Umbilical cord (tissue), 2 donors: Measurements from ENCODE around the gene ACYP1. TPM values are rescaled to one million over a fixed set of nuclear protein-coding genes. Genes with fewer than 3 reads are reported as not detected.

Source experiments
- DNase-seq: peaks from one replicate; pipeline ENCODE4 v3.0.0-alpha.2; 2015; ENCODE audit warnings: low spot score
- total RNA-seq: library from RNA; depleted of rRNA; stranded (reverse); fragments of >200 nt; gene quantifications from one replicate; pipeline ENCODE4 v1.2.3, GENCODE V29; 2014; ENCODE audit warnings: low replicate concordance; ENCODE audit not compliant: insufficient read depth

The ACYP1 gene
- total RNA-seq, 1 donor from 2014 or later = 14.2 TPM

DNA sequence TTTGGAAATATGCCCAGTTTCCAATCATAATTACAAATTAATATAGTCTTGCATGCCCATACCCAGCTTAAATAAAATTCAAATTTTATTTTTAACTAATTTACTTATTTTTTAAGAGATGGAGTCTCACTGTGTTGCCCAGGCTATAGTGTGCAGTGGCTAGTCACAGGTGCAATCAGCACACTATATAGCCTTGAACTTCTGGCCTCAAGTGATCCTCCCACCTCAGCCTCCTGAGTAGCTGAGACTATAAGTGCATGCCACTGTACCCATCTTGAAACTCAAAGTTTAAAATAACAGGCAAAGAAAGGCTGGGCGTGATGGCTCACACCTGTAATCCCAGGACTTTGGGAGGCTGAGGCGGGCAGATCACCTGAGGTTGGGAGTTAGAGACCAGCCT, 22.9 kb downstream of the ACYP1 start:
- DNase-seq = no peak

DNA sequence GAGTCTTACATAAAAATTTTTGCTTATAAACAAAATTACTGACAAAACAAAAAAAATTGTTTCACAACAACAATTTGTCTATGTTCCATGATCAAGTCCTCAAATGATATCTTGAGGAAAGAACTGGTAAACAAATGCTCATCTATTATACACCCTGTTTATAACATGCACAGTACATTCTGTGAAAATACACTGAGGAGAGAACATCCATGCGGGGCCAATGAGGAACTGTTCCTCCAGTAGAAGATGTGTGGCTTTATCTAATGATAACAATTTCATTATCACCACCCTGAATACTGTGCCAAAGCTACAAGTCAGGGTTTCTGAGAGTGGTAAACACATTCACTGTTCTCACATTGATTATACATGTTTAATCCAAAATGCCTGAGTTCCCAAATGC, 23.3 kb downstream of the ACYP1 start:
- no peak for DNase-seq

DNA sequence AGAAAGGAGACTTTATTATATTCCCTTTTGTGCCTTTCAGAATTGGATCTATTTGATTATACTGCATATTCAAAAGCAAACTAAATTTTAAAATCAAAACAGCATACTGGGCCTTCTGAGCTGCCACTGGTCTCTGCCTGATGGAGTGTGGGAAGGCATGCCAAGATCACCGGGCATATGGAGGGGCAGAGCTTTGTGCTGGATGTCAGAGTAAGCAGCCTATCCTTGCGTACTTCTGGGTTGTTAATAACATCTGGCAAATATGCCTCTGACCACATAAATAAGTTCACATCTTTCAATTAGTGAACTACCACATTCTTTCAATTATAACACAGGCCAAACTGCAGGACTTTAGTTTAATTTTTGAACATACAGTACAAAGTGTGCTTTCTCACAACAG, 30.9 kb downstream of the ACYP1 start:
- no peak for DNase-seq

DNA sequence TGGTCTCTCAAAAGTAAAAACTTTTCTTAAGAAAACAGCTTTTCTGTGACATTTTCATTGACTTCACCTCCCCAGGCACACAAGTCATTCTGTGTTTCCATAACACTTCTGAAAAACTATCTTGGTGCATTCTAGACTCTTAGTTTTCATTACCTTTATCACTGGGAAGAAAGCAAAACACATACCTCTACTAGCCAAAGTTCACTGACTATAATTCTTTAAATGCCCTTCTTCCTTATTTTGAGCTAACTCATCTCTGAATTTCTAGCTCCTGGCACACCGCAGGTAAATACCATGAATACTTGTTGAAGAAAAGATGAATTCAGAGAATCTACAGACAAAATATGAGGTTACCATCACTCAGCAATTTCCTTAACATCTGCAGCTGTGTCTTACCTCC, 33.7 kb downstream of the ACYP1 start:
- no peak for DNase-seq

DNA sequence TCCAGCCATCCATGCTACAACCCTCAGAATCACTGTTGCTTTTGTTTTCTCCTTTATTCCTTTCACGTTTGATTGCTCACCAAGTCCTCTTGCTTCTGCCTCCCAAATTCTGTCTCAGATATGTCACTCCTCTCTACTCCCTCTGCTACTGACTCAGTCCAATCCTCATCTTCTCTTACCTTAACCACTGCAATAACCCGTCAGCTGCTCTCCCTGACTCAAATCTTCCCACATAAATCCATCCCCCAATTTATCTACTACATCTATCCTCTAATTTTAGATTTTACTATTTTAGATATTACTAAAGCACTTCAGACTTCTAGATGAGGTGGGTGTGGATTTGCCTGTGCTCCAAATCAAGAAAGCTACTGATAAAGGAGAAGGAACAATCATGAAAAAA, 37.9 kb downstream of the ACYP1 start:
- DNase-seq = no peak

DNA sequence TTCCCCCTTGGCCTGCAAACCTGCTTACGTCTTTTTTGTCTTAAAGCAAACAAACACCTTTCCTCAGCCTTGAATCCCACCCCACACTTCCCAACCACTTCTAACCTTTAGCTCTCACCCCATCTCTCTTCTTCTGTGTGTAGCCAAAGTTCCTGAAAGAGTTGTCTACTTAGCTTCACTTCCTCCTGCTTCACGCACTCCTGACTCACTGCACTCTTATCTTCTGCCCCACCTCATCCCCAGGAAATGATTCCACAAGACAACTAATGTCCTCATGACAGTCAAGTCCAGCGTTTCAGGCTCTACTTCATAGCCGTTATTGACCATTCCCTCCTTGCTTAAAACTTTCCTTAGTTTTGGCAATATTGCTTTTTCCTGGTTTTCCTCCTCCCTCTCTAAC, 38.7 kb downstream of the ACYP1 start:
- DNase-seq = no peak

DNA sequence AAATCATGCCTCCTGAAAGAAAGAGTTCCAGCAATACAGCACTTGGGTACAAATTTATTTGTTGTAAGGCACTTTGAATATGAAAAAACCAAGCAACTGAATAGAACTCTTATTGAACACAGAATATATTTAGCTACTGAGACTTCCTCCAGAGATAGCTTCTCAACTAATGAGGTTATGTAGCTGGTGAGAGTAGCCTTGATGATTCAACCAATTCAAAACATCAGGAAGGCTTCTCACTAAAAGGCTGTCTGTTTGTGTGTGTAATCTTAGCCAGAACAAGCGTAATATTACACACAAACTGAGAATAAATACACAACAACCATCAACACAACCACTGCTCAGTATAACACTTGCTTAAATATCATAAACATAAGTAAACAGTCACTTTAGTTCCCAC, 40.7 kb downstream of the ACYP1 start:
- no peak for DNase-seq

DNA sequence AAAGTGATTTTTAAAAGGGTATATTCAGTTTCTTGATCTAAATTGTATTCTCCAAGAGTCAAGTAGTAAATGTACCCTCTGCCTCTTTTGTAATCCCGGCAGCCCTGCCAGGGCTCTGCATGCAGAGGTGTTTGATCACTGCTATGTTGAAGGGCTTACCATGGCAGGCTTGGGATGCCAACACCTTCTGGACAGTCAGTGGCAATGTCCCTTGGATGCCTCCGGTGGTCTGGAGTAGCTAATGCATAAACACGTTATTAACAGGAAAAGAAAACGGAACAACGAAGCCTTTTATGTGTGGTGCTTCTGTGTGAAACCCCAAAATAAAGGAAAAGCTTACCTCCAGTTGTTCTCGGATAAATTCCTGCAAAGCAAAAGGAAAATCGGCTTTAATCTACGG, 41.2 kb downstream of the ACYP1 start:
- DNase-seq = no peak

DNA sequence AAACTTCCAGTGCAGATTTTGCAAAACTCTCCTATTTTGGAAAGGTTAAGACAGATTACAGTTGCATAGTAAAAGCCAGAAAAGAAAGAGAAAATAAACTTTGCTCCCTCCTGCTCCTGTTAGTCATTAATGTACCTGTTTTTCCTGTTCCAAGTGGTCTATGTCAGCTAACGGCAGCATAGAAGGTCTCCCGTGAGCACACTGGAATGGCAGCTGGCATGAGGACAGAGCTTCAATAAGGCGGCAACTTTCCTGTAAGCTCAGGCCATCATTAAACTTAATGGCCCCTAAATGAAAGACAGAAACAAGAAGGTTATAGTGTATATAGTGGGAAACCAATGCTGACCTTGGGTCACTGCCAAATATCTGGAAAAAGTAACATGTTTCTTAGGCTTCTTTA, 45.1 kb downstream of the ACYP1 start:
- DNase-seq = peak; percentile 51

DNA sequence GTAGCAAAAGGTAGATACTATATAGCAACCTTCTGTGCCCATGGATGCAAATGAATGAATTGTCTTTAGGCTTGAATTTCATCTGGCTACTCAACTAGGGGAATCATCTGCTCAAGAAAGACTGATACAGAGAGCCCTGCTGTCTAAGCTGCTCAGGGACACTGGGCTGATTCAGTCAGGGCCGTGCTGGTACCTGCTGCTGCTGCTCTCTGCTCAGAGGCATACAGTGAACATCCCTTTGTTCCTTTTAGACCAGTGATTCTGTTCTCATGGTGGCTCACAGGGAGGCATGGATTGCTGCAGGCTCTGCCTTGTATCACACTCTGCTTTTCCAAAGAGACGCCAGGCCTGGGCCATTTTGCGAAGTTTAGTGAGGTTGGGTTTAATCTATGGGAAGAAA, 47.0 kb downstream of the ACYP1 start:
- no peak for DNase-seq

DNA sequence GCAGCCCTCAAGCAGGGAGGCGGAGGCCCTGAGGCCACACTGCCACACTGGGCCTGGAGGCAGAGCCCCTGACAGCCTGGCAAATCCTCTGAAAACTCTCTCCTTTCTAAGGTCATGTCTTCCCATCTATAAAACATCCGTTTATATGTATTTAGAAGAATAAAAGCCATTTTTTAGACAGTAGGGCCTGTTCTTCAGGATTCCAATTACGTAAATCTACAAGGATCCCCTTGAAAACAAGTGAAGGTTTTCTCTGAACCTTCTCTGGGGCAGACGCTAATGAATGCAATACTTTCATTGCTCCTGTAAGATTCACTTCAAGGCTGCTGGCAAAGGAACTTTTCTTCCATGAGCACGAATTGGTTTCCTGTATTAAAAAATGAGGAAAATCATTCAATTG, 48.3 kb downstream of the ACYP1 start:
- DNase-seq = peak; percentile 9

DNA sequence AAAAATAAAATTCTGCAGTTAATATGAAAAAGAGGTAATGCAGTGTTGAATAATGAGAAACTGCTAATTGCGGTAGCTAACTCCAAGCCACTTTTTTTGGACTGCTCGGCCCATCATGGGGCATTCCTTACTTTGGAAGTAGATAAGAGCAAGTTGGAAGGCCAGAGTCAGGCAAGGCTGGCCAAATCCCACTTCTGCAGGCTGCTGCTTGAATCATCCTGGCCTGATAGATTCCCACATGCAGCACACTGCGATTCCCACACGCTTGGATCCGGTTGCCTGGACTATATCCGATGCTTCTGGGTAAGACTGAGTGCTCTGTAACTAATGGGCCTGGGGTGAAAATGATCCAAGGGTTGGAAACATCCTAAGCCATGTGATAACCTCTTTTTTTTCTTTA, 50.5 kb downstream of the ACYP1 start:
- DNase-seq = no peak

DNA sequence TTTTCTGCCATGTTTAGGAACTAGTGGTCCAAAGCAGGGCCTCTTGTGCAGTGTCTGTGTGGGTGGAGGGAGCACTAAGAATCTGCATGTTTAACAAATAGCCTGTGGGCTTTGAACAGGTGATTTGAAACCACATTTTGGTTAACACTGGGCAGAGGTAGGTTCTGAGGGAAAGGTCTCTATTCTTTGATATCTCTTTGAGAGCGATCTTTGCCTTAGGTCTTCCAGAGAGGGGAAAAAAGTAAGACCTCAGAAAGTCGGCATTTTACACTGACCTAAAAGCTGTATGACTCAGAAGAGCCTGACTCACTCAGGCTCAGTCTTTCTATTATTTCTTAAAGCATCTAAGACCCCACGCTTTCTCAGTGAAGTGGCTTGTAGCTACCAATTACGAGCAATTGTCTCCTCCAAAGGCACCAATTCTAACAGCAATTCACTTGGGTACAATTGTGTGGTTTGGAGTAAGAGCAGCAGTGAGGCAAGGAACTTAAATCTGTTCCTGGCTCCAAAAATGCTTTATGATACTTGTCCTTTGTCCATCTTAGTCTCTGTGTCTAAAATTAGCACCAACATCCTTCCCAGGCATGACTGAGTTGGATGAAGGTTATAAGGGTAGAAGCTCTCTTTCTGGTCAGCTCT, 52.3 kb downstream of the ACYP1 start:
- peak; percentile 32 for DNase-seq

DNA sequence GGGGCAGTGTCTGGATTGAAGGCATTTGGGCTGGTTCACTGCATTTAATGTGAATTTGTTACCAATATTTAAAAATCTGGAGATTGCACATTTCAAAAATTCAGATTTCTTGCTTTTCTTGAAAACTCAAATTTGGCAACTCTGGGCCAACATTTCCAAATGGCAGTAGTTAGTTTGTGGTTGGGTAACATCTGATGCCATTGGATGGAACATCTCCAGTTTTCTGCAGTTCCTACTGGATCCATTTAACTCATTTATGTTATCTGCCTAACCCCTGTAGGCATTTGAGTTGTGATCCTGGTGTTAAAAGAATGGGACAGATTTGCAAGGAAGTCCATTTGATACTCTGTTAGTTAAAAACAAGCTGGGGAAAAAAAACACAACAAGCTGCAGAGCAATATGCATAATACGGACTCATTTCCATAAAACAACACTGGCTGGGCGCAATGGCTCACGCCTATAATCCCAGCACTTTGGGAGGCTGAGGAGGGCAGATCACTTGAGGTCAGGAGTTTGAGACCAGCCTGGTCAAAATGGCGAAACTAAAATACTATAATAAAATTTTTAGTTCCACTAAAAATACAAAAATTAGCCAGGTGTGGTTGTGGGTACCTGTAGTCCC, 53.2 kb downstream of the ACYP1 start:
- no peak for DNase-seq

DNA sequence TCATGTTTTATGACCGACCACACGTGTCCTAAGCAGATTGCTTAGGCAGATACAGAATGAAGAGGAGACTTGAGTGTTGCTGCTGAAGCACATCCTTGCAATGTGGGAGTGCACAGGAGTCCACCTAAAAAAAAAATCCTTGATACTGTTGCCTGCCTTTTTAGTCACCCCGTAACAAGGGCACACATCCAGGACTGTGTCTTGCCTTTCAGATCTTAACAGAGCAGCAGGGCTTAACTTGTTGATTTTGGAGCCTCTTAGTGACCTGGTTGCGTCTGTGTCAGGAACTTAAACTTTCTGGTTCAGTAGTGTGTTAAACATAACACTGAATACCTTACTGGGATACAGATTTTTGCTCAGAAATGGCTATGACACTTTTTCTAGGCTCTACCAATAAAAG, 54.6 kb downstream of the ACYP1 start:
- DNase-seq = no peak

DNA sequence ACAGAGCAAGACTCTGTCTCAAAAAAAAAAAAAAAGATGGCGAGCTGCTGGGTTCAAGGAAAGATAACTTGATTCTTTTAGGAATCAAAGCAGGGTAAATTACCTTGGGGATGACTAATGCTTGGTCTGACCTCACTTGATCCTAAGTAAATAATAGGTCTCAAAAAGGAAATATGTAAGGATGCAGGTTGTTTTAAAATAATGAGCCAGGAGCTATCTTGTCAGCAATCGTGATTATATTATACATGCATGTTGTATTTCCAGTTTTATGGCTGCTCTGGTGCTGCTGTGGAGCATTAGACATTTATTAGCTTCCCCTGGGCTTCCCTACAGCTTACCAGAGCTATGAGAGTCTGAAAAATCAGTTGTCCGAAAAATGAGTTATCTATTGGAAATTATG, 58.5 kb downstream of the ACYP1 start:
- no peak for DNase-seq

DNA sequence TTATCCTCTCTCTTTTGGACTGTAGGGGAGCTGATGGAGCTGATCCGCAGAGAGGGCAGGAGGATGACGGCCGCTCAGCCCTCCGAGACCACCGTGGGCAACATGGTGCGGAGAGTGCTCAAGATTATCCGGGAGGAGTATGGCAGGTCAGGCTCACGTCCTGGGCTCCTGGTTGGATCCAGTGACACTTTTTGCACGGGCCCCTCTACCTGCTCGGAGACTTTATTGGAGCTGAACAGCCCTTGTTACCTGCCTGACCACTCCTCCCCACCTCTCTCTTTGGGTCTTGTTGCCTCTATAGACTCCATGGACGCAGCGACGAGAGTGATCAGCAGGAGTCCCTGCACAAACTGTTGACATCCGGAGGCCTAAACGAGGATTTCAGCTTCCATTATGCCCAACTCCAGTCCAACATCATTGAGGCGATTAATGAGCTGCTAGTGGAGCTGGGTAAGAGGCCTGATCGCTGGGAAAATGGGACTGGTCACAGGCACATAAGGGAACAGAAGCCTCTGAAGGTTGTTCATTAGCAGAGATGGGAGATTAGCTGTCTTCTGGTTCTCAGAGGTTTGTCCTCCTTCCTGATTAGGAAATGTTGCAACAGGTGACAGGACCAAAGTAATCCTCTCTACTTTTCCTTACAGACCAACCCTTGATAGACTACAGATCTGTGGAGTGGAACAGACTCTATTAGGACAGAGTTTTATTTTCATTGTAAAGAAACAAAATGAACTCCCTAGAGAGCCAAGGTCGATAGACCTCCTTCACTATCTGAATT, 60.4 kb downstream of the ACYP1 start:
- DNase-seq = no peak

Other genes with a start within 250 kb of the ACYP1 start
- gene PROX2, start 187.9 kb downstream of the ACYP1 start, total RNA-seq = 0.72 TPM
- 55.4 TPM for gene DLST, start 182.1 kb downstream of the ACYP1 start, total RNA-seq
- 21.4 TPM for gene RPS6KL1, start 140.8 kb downstream of the ACYP1 start, total RNA-seq
- gene PGF, start 108.4 kb downstream of the ACYP1 start, total RNA-seq = 9.4 TPM
- 30.1 TPM for gene EIF2B2, start 61.1 kb downstream of the ACYP1 start, total RNA-seq
- gene MLH3, start 12.6 kb downstream of the ACYP1 start, total RNA-seq = 55.6 TPM
- gene ZC2HC1C, start 5.6 kb upstream of the ACYP1 start, total RNA-seq = 0.48 TPM
- gene NEK9, start 63.0 kb upstream of the ACYP1 start, total RNA-seq = 61.9 TPM
- gene TMED10, start 112.6 kb upstream of the ACYP1 start, total RNA-seq = 179 TPM
- gene FOS, start 214.8 kb upstream of the ACYP1 start, total RNA-seq = 1,307 TPM